HG03571 (cell line): Measurements from ENCODE around the gene ADTRP.

Source experiments
- ATAC-seq: cut with Tn5 transposase; IDR thresholded peaks from one replicate; pipeline ENCODE4 v1.9.1; 2021; ENCODE audit not compliant: unreplicated experiment

The ADTRP gene

DNA sequence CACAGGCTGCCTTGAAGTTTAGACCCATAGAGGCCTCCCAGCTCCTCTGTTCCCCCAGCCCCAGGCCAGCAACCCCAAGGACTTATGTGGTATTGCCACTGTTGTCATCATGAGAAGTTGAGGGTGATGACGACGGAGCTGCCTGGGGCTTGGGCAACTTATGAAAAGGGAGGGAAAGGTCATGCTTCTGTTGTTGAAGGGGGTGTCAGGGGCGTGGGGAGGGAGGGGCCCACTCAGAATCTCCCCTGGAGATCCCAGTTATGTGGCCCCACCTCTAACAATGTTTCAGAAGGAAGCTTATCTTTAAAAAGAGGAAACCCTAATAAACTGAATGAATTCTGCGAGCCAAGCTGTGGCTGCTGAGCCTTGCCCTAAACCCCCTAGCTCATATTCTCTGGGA is 4.2 kb downstream of the ADTRP start:
- ATAC-seq = no peak

DNA sequence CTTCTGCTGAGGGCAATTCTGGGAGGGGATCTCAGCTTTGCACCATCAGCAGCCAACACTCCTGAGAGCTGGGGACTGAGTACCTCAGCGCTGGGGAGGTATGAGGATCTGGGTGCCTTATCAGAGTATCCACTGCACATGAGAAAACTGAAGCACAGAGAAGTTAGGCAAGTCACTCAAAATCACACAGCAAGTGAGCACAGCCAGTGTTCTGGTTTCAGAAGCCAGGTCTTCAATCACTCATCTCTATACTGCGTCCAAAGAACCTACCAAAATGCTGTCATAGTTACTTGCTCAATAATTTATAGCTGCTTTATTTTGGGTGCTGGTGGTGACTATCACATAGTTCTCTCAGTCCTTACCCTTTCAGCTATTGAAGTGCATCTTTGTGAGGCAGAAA is 5.0 kb downstream of the ADTRP start:
- no peak for ATAC-seq

DNA sequence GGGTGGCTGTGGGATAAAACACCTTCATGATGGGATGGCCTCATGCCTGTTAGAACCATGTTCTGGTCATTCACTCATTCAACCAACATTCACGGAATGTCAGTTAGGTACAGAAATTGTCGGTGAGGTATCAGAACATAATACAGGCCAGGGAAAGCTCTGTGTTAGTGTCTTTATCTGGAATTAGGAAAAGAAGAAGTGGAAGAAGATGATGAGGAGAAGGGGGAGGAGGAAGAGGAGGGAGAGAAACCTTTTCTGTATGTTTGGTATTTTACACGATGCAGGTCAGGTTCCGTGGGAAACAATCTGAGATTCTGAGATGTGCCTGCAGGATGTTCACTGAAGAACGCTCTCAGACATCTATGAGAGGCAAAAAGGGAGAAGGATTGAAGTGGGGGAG is 5.6 kb downstream of the ADTRP start:
- no peak for ATAC-seq

GRCh38 chr6:11772109-11772825 is 6.3 kb downstream of the ADTRP start:
- ATAC-seq = no peak

DNA sequence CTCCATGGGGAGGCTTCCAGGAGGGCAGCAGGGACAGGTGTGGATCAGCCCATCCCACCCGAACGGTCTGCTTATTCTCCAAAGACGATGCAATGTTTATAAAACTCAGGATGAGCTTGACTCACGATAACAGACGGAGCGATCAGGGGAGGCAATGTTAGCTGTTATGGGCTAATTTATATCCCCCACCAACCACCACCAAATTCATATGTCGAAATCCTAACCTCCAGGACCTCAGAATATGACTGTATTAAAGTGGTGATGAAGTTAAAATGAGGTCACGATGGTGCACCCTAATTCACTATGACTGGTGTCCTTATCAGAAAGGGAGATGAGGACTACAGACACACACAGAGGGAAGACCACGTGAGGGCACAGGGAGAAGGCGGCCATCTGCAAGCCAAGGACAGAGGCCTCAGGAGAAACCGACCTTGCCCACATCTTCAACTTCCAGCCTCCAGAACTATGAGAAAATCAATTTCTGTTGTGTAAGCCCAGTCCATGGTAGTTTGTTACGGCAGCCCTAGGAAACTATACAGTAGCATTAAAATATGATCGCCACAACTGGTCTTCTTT is 7.0 kb downstream of the ADTRP start:
- no peak for ATAC-seq

- no peak for ATAC-seq
Observed at GRCh38 chr6:11770546-11771466, 7.8 kb downstream of the ADTRP start.

DNA sequence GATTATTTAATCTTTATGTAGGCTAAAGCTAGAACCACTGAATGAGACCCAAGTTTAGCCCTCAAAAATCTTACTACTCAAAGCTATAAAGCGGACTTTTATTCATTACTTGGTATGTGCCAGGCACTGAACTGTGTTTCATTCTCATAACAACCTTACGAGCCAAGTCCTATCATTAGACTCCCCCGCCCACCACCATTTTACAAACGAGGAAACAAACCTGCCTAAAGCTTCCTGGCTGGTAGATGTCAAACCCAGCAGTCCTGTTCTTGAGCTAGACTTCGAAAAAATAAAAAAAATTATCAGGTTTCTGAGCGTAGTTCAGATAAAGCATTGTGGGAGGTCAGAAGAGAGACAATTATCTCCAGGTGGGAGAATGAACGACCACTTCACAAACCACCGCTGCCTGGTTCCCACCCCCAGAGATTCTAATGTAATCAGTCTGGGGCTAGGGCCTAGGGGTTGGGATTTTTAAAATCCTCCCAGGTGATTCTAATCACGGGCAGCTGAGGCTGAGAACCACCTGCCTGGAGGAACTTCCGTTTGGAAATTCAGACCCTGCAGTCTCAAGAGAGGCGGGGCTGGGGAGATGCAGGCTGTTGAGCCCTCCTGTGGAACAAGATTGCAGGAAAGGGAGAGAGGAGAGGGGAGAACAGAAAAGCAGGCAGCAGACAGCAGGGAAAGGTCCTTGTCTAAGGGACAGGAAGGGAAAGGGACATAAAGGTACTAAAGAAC is 8.6 kb downstream of the ADTRP start:
- no peak for ATAC-seq

GRCh38 chr6:11769244-11769643 is 9.4 kb downstream of the ADTRP start:
- ATAC-seq = no peak

- no peak for ATAC-seq
Observed at GRCh38 chr6:11767978-11768756, 10.4 kb downstream of the ADTRP start.

GRCh38 chr6:11767458-11767857 is 11.1 kb downstream of the ADTRP start:
- ATAC-seq = no peak

DNA sequence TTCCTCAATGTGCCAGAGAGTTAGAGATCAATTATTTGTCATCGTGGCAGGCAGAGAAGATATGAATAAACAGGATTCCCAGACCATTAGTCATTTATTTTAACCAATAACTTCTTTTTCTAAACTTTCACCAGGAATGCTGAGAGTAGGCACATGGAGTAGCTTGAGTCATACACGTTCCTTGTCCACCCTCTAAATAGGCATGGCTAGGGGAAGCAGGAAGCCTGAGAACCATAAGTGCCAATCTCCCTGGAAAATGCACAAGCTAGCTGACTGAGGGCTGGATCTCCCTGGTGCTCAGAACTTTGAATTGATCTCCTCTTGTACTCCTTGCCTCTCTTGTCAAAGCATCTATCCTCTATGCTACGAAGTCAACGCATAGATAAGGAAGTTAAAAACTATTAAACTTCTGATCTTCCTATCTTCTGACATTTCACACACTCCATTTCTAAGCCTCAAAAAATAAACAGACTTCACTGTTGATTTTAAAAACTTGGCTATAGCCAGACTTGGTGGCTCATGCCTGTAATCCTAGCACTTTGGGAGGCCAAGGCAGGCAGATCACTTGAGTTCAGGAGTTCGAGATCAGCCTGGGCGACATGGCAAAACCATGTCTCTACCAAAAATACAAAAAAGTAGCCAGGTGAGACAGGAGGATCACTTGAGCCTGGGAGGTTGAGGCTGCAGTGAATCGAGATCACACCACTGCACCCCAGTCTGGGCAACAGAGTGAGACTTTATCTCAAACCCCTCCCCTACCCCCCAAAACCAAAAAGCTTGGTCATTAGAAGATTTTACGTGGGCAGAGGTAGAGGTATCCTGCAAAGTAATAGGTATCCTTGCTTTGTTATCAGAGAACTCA is 11.8 kb downstream of the ADTRP start:
- no peak for ATAC-seq

- ATAC-seq = no peak
Observed at GRCh38 chr6:11766043-11766442, 12.6 kb downstream of the ADTRP start.

DNA sequence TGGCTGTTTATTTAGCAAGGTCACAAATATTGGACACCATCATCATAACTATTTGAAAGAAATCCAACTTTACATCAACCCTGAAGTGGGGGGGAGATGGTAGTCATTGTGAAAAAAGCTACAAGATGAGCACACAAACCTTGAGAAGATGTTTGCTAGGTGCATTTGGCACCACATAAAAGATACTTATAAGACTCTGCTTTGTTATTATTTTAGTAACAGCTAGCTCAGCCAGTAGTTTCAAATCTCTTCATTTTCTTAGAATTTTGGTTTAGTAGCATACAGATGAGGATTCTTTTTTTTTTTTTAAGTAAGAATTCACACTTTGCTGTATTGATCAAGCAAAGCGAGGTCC is 14.4 kb downstream of the ADTRP start:
- ATAC-seq = no peak

- ATAC-seq = no peak
Observed at GRCh38 chr6:11763460-11764249, 14.9 kb downstream of the ADTRP start.

DNA sequence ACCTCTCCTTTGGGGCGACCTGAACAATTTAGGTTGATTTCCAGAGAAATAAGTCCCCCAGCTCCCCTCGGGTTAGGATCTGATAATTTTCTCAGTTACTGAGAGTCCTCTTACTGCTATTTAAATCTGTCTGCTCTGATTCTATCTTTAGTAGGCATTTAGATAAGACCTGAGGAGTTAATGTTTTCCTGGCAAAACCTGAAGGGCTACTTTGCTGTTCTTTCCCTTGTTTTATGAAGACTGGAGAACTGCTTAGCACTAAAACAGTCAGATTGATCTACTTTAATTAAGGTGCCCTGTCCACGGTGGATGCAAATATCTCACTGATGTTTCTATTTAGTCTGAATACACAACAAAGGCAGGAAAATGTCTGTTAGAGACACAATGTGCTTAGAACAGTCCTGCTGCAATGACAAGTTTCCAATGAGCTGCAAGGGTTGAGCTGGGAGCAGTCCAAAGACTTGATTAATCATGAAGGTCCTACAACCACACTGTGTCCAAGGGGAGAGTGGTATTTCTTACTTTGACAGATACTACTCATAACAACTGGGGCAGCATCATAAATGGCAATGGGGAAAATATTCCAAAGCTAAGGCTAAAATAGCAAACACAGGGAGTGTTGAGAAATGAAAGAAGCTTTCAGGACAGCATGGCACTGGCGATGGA is 15.7 kb downstream of the ADTRP start:
- ATAC-seq = no peak

DNA sequence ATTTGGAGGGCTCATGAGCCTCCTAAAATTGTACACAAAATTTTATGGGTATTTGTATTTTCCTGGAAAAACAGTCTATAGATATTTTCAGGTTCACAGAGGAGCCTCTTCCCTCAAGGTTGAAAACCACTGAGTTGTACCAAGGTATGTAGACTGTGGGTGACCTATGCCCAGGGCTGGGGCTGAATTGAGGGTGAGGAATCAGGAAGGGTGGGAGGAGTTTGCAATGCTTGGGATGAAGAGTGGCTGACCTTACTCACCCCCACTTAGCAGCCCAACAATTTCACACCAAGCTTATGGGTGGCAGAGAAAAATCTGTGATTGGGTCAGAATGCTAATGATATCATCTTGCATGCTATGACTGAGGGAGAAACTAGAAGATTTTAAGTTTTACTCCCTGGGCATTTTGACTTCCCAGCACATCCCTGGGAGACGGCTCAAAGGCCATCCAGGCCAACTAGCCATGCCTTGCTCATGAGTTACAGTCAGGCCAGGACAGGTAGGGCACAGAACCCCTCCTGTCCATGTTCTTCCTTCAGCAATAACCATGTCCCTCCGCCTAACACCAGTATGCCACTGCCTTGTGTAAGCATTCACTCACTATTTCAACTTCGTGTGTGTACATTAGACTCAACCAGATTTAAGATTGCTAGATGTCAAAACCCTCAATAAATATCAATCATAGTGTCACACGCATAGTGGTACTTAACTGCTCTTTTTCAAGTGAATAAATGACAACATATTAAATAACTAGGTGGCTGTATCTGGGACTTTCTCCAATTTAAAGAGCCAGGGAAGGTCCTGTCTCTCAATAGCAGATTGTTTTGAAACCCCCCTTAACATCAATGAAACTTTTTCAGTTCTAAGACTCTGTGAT is 16.6 kb downstream of the ADTRP start:
- ATAC-seq = no peak

GRCh38 chr6:11760015-11760473 is 18.6 kb downstream of the ADTRP start:
- ATAC-seq = no peak
